IMR-90 (cell line): ENCODE measurements around the gene TSR3. TPM values are rescaled to one million over a fixed set of nuclear protein-coding genes. Genes with fewer than 3 reads are reported as not detected.

Experiments
- ATAC-seq: fragments of 200-7000 bp; cut with Tn5 transposase; 2 replicates; pipeline ENCODE4 v1.9.1; 2020; ENCODE audit warnings: low read depth, mild to moderate bottlenecking, moderate library complexity
- BruUV-seq: library from RNA; stranded (reverse); fragments of 400-500 nt; replicated peaks from 2 replicates; lab custom pipeline; 2021; lab: Mats Ljungman, UMichigan
- CTCF ChIA-PET: fragments of 300-600 bp; formaldehyde crosslinking; extraction: SDS; loops from one replicate; lab custom pipeline; 2021; ENCODE audit warnings: antibody characterized with exemption; lab: Yijun Ruan, JAX
- POLR2A ChIA-PET: fragments of 300-600 bp; sonication (Branson Sonifier 250); formaldehyde crosslinking; loops from one replicate; lab custom pipeline; 2022; ENCODE audit warnings: antibody characterized with exemption; ENCODE audit not compliant: unreplicated experiment; lab: Charles Lee
- DNase-seq: peaks from one replicate; pipeline ENCODE4 v3.0.0; 2013
- H2AFZ ChIP-seq: replicated peaks from 2 replicates; pipeline ENCODE3; 2013; ENCODE audit warnings: low read length, mild to moderate bottlenecking; ENCODE audit not compliant: poor library complexity
- H2AK5ac ChIP-seq: 2 replicates; pipeline ENCODE4 v1.6.1; 2013; ENCODE audit warnings: low read depth, low read length, inconsistent platforms
- H2AK9ac ChIP-seq: replicated peaks from 2 replicates; pipeline ENCODE3; 2013; ENCODE audit warnings: mild to moderate bottlenecking, low read depth, low read length, moderate library complexity; ENCODE audit not compliant: poor library complexity
- H2BK120ac ChIP-seq: 2 replicates; pipeline ENCODE4 v1.6.1; 2013; ENCODE audit warnings: low read depth, low read length, inconsistent platforms
- H2BK15ac ChIP-seq: 3 replicates; pipeline ENCODE4 v1.6.1; 2013; ENCODE audit warnings: low read depth, low read length, inconsistent platforms
- H2BK20ac ChIP-seq: 2 replicates; pipeline ENCODE4 v1.6.1; 2013; ENCODE audit warnings: low read depth, mild to moderate bottlenecking, inconsistent platforms, low read length, moderate library complexity
- H2BK5ac ChIP-seq: 2 replicates; pipeline ENCODE4 v1.6.1; 2013; ENCODE audit warnings: mild to moderate bottlenecking, low read depth, low read length, inconsistent platforms; ENCODE audit not compliant: poor library complexity, severe bottlenecking
- H3K14ac ChIP-seq: replicated peaks from 2 replicates; pipeline ENCODE4 v1.6.1; 2013; ENCODE audit warnings: low read depth, low read length, inconsistent platforms
- H3K18ac ChIP-seq: 2 replicates; pipeline ENCODE4 v1.6.1; 2013; ENCODE audit warnings: low read depth, low read length, control low read depth
- H3K23ac ChIP-seq: 2 replicates; pipeline ENCODE4 v1.6.1; 2013; ENCODE audit warnings: low read depth, low read length, inconsistent platforms
- H3K27ac ChIP-seq: 2 replicates; pipeline ENCODE4 v1.5.1; 2013; ENCODE audit warnings: mild to moderate bottlenecking, control low read depth, low read length; ENCODE audit not compliant: insufficient read depth
- H3K27me3 ChIP-seq: 2 replicates; pipeline ENCODE4 v1.6.1; 2013; ENCODE audit warnings: low read length; ENCODE audit not compliant: control insufficient read depth, insufficient read depth
- H3K36me3 ChIP-seq: 2 replicates; pipeline ENCODE4 v1.6.1; 2013; ENCODE audit warnings: low read length, mixed read lengths; ENCODE audit not compliant: control insufficient read depth, insufficient read depth
- H3K4ac ChIP-seq: 2 replicates; pipeline ENCODE4 v1.6.1; 2013; ENCODE audit warnings: low read depth, low read length, inconsistent platforms
- H3K4me1 ChIP-seq: 2 replicates; pipeline ENCODE4 v1.6.1; 2013; ENCODE audit warnings: low read length, mixed read lengths; ENCODE audit not compliant: control insufficient read depth, insufficient read depth
- H3K4me2 ChIP-seq: 2 replicates; pipeline ENCODE4 v1.6.1; 2013; ENCODE audit warnings: low read depth, mild to moderate bottlenecking, control low read depth, low read length, moderate library complexity
- H3K4me3 ChIP-seq: 2 replicates; pipeline ENCODE4 v1.5.1; 2013; ENCODE audit warnings: low read depth, mild to moderate bottlenecking, control low read depth, low read length, moderate library complexity; ENCODE audit not compliant: insufficient read depth
- H3K56ac ChIP-seq: 2 replicates; pipeline ENCODE4 v1.6.1; 2013; ENCODE audit warnings: low read length, inconsistent platforms; ENCODE audit not compliant: insufficient read depth; ENCODE audit errors: extremely low read depth
- H3K79me1 ChIP-seq, 2 experiments: 2 replicates each; pipeline ENCODE4 v1.6.1; 2013; ENCODE audit warnings: low read length in 2 of 2, inconsistent platforms in 1 of 2, low read depth in 1 of 2
- H3K9ac ChIP-seq: 2 replicates; pipeline ENCODE4 v1.6.1; 2013; ENCODE audit warnings: low read depth, low read length, control low read depth
- H3K9me1 ChIP-seq: 2 replicates; pipeline ENCODE4 v1.6.1; 2013; ENCODE audit warnings: low read length, inconsistent platforms; ENCODE audit not compliant: insufficient read depth
- H3K9me3 ChIP-seq: 2 replicates; pipeline ENCODE4 v1.6.1; 2013; ENCODE audit warnings: low read length; ENCODE audit not compliant: control insufficient read depth, insufficient read depth
- H4K20me1 ChIP-seq: 2 replicates; pipeline ENCODE4 v1.6.1; 2013; ENCODE audit warnings: low read length, inconsistent platforms; ENCODE audit not compliant: insufficient read depth
- H4K5ac ChIP-seq: 2 replicates; pipeline ENCODE4 v1.6.1; 2013; ENCODE audit warnings: mild to moderate bottlenecking, low read depth, low read length, control low read depth
- H4K8ac ChIP-seq, 2 experiments: 2 replicates each; pipeline ENCODE4 v1.6.1; 2013; ENCODE audit warnings: low read depth in 2 of 2, low read length in 2 of 2, control low read depth in 1 of 2, inconsistent platforms in 1 of 2
- H4K91ac ChIP-seq: 2 replicates; pipeline ENCODE4 v1.6.1; 2013; ENCODE audit warnings: low read depth, low read length, inconsistent platforms; ENCODE audit not compliant: insufficient read depth
- CEBPB ChIP-seq: IDR thresholded peaks from 2 replicates; pipeline ENCODE4 v1.6.1; 2012; ENCODE audit warnings: low read depth, low read length, improper control_type of control experiment
- CHD1 ChIP-seq: IDR thresholded peaks from 2 replicates; pipeline ENCODE4 v1.6.1; 2012; ENCODE audit warnings: low read depth, low read length, improper control_type of control experiment
- FOS ChIP-seq: fragments of 150-350 bp; IDR thresholded peaks from 2 replicates; pipeline ENCODE4 v1.6.1; 2016; ENCODE audit warnings: low read depth, low read length
- MAFK ChIP-seq: IDR thresholded peaks from 2 replicates; pipeline ENCODE4 v1.6.1; 2012; ENCODE audit warnings: low read depth, low read length, improper control_type of control experiment
- MAZ ChIP-seq: IDR thresholded peaks from 2 replicates; pipeline ENCODE4 v1.6.1; 2012; ENCODE audit warnings: low read depth, mild to moderate bottlenecking, low read length, improper control_type of control experiment, moderate library complexity, borderline replicate concordance
- POLR2A ChIP-seq: IDR thresholded peaks from 2 replicates; pipeline ENCODE4 v1.6.1; 2012; ENCODE audit warnings: mild to moderate bottlenecking, low read depth, low read length
- RAD21 ChIP-seq: IDR thresholded peaks from 2 replicates; pipeline ENCODE4 v1.6.1; 2012; ENCODE audit warnings: low read length, improper control_type of control experiment
- RCOR1 ChIP-seq: IDR thresholded peaks from 2 replicates; pipeline ENCODE4 v1.6.1; 2012; ENCODE audit warnings: mild to moderate bottlenecking, low read length, improper control_type of control experiment; ENCODE audit not compliant: insufficient replicate concordance
- SMC3 ChIP-seq: fragments of 150-350 bp; IDR thresholded peaks from 2 replicates; pipeline ENCODE4 v1.6.1; 2016; ENCODE audit warnings: low read depth, mild to moderate bottlenecking, antibody characterized with exemption, low read length, moderate library complexity
- WGBS, 2 experiments: methylation state at CpG; one replicate each; pipeline versions ENCODE4 v1.1.5 to v1.1.7; 2013; ENCODE audit warnings: missing lambda C conversion rate in 2 of 2; ENCODE audit not compliant: insufficient read length in 1 of 2; ENCODE audit errors: extremely low coverage in 2 of 2; 5-methylcytosine and 5-hydroxymethylcytosine counted together
- dilution Hi-C: fragments of 300-500 bp; cut with HindIII; formaldehyde crosslinking; loops from one replicate; pipeline ENCODE4 v1.14.3; 2018; ENCODE audit warnings: low sequenced_read_pairs; ENCODE audit not compliant: unreplicated experiment
- in situ Hi-C: fragments of 300-500 bp; cut with MboI; formaldehyde crosslinking; loops from 3 replicates; pipeline ENCODE4 v1.14.3; 2019; ENCODE audit warnings: low sequenced_read_pairs, inconsistent platforms, mixed read lengths
- intact Hi-C: fragments of 100-400 bp; cut with micrococcal nuclease; formaldehyde crosslinking; loops from 2 replicates; pipeline ENCODE4 v1.10.0; 2022
- polyA plus RNA-seq, 3 experiments: library from polyadenylated mRNA; depleted of rRNA; stranded (reverse); fragments of >200 nt; gene quantifications; 2 replicates each; pipeline ENCODE4 v1.2.3, GENCODE V29; 2012; ENCODE audit warnings: low replicate concordance in 1 of 3
- total RNA-seq: library from RNA; depleted of rRNA; stranded (reverse); fragments of >200 nt; gene quantifications from 2 replicates; pipeline ENCODE4 v1.2.3, GENCODE V29; 2012
- TF ChIP-seq, protein P1 (sequence below): fragments of 150-350 bp; IDR thresholded peaks from 2 replicates; pipeline ENCODE4 v1.6.1; 2016; ENCODE audit warnings: low read depth, mild to moderate bottlenecking, low read length, moderate library complexity, borderline replicate concordance
- TF ChIP-seq, protein P2 (sequence below): conservative IDR thresholded peaks from 2 replicates; pipeline ENCODE4 v1.5.1; 2012; ENCODE audit warnings: mild to moderate bottlenecking, low read depth, low read length, improper control_type of control experiment

TSR3 gene
- total and polyA plus RNA-seq, 2 of the 4 experiments (the other 2 are of a cell fraction): 38.0 to 52.9 TPM

DNA sequence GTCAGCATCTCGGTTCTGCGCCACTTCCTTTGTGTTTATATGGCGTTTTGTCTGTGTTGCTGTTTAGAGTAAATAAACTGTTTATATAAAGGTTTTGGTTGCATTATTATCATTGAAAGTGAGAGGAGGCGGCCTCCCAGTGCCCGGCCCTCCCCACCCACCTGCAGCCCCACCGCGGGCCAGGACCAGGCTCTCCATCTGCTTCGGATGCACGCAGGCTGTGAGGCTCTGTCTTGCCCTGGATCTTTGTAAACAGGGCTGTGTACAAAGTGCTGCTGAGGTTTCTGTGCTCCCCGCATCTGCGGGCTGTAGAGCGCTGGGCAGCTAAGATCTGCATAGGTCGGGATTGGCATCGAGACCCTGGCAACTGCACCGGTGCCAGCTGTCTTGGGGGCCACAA is 26.4 kb downstream of the TSR3 start:
- Histone ChIP-seq H2BK120ac (no peak overlapping the region), H3K56ac (no peak overlapping the region), H3K4me3 (no peak overlapping the region), H2AK5ac (no peak overlapping the region), H2BK5ac (no peak overlapping the region), H3K4me2 (no peak overlapping the region), H2BK15ac (no peak overlapping the region), H3K9me1 (no peaks in the 10 kb centered on the region), H3K27ac (no peak overlapping the region), H3K23ac (no peak overlapping the region), H3K36me3 (peaks cover 44% of the 10 kb centered on the region), H3K18ac (no peak overlapping the region), H3K27me3 (no peaks in the 10 kb centered on the region), H3K4me1 (no peaks in the 10 kb centered on the region), H3K14ac (no peak overlapping the region), H4K20me1 (peaks cover 30% of the 10 kb centered on the region), H3K9me3 (no peaks in the 10 kb centered on the region), H3K79me1 (peaks cover 0 to 11% of the 10 kb centered on the region in 2 experiments; a peak in 2 of 4 replicates), H4K5ac (no peak overlapping the region), H3K9ac (no peak overlapping the region), H2BK20ac (no peak overlapping the region), H4K8ac (no peak overlapping the region), H3K4ac (no peak overlapping the region), H4K91ac (no peak overlapping the region), H2AK9ac (no peak overlapping the region), H2AFZ (no peak overlapping the region)
- no TSS peak for BruUV-seq
- dilution Hi-C loops: no loop called here
- ChIA-PET POLR2A (no interaction called here), CTCF (no interaction called here)
- intact Hi-C loops: no loop called here
- 89% methylated on average over 4 of the region's 15 CpGs; no CpG with 5 or more reads in 1 of the 2 experiments for WGBS, 2 experiments
- ATAC-seq (no peak), DNase-seq (no peak)
- in situ Hi-C loops: no loop called here
- TF ChIP-seq, protein P1, sequence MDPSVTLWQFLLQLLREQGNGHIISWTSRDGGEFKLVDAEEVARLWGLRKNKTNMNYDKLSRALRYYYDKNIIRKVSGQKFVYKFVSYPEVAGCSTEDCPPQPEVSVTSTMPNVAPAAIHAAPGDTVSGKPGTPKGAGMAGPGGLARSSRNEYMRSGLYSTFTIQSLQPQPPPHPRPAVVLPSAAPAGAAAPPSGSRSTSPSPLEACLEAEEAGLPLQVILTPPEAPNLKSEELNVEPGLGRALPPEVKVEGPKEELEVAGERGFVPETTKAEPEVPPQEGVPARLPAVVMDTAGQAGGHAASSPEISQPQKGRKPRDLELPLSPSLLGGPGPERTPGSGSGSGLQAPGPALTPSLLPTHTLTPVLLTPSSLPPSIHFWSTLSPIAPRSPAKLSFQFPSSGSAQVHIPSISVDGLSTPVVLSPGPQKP: no peak
- TF ChIP-seq POLR2A (no peak), SMC3 (no peak), CEBPB (no peak), RCOR1 (no peak), MAZ (no peak), RAD21 (no peak), MAFK (no peak), FOS (no peak), CHD1 (no peak)
- TF ChIP-seq, protein P2, sequence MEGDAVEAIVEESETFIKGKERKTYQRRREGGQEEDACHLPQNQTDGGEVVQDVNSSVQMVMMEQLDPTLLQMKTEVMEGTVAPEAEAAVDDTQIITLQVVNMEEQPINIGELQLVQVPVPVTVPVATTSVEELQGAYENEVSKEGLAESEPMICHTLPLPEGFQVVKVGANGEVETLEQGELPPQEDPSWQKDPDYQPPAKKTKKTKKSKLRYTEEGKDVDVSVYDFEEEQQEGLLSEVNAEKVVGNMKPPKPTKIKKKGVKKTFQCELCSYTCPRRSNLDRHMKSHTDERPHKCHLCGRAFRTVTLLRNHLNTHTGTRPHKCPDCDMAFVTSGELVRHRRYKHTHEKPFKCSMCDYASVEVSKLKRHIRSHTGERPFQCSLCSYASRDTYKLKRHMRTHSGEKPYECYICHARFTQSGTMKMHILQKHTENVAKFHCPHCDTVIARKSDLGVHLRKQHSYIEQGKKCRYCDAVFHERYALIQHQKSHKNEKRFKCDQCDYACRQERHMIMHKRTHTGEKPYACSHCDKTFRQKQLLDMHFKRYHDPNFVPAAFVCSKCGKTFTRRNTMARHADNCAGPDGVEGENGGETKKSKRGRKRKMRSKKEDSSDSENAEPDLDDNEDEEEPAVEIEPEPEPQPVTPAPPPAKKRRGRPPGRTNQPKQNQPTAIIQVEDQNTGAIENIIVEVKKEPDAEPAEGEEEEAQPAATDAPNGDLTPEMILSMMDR: no peak
